ENCODE results near the gene LCAT.
A peak's percentile ranks its signal among the peaks of the same experiment; 100 is the strongest.
"Not testable (repeated sequence)": the region's sequence is repeated elsewhere in the genome, so short reads cannot be mapped to it uniquely, and the experiment has no call there.

LCAT gene

GRCh38 chr16:67915831-67916723 lies 27.8 kb downstream of the LCAT start:
- no peaks in the 10 kb centered on the region for H3K27me3 ChIP-seq
- H3K36me3 ChIP-seq: no peaks in the 10 kb centered on the region
- no peak overlapping the region for H3K4me3 ChIP-seq (ENCODE audit: low read depth, low read length)
- H3K9me3 ChIP-seq: no peaks in the 10 kb centered on the region
- TF ChIP-seq CTCF (IDR thresholded peaks at IDR 0.05; ENCODE audit: low read depth, low read length): no peak
- no peak for DNase-seq
- peaks cover 28% of the 10 kb centered on the region for H3K4me1 ChIP-seq

GRCh38 chr16:67915496-67915769 lies 28.5 kb downstream of the LCAT start:
- H3K27me3 ChIP-seq; H3K4me3 ChIP-seq (ENCODE audit: low read depth, low read length); DNase-seq; H3K9me3 ChIP-seq; H3K36me3 ChIP-seq: not testable (repeated sequence)
- H3K4me1 ChIP-seq: peaks cover 28% of the 10 kb centered on the region

GRCh38 chr16:67914758-67915495 lies 29.0 kb downstream of the LCAT start:
- H3K4me3 ChIP-seq (ENCODE audit: low read depth, low read length): no peak overlapping the region
- no peak for DNase-seq
- TF ChIP-seq CTCF (IDR thresholded peaks at IDR 0.05; ENCODE audit: low read depth, low read length): no peak
- peaks cover 28% of the 10 kb centered on the region for H3K4me1 ChIP-seq
- no peaks in the 10 kb centered on the region for H3K36me3 ChIP-seq
- H3K27me3 ChIP-seq: no peaks in the 10 kb centered on the region
- H3K9me3 ChIP-seq: no peaks in the 10 kb centered on the region

GRCh38 chr16:67910158-67910557 lies 33.8 kb downstream of the LCAT start:
- peak; percentile 49 for DNase-seq
- Histone ChIP-seq H3K36me3 (no peaks in the 10 kb centered on the region), H3K27me3 (no peaks in the 10 kb centered on the region), H3K4me1 (peaks cover 6% of the 10 kb centered on the region), H3K9me3 (no peaks in the 10 kb centered on the region), H3K4me3 (ENCODE audit: low read depth, low read length) (no peak overlapping the region)
- TF ChIP-seq CTCF (IDR thresholded peaks at IDR 0.05; ENCODE audit: low read depth, low read length): no peak

GRCh38 chr16:67909056-67909742 lies 34.7 kb downstream of the LCAT start:
- TF ChIP-seq CTCF (IDR thresholded peaks at IDR 0.05; ENCODE audit: low read depth, low read length): no peak
- H3K9me3 ChIP-seq: no peaks in the 10 kb centered on the region
- H3K4me1 ChIP-seq: no peaks in the 10 kb centered on the region

GRCh38 chr16:67907397-67908180 lies 36.3 kb downstream of the LCAT start:
- TF ChIP-seq CTCF (IDR thresholded peaks at IDR 0.05; ENCODE audit: low read depth, low read length): no peak
- Histone ChIP-seq H3K4me3 (ENCODE audit: low read depth, low read length) (no peak overlapping the region), H3K4me1 (no peaks in the 10 kb centered on the region), H3K9me3 (no peaks in the 10 kb centered on the region), H3K27me3 (no peaks in the 10 kb centered on the region), H3K36me3 (no peaks in the 10 kb centered on the region)
- DNase-seq: no peak

More at GRCh38 chr16:67909056-67909742, 34.7 kb downstream of the LCAT start:
- H3K4me3 ChIP-seq (ENCODE audit: low read depth, low read length): no peak overlapping the region
- DNase-seq: no peak
- no peaks in the 10 kb centered on the region for H3K27me3 ChIP-seq
- H3K36me3 ChIP-seq: no peaks in the 10 kb centered on the region
